RWPE1 (cell line): Measurements from ENCODE around the gene CAB39.

Source experiments
- CTCF ChIA-PET: fragments of 350-600 bp; sonication (Branson Sonifier 250); formaldehyde crosslinking; extraction: SDS; loops from one replicate; lab custom pipeline; 2021; lab: Yijun Ruan, JAX
- POLR2A ChIA-PET: fragments of 400-600 bp; formaldehyde crosslinking; extraction: SDS; loops from one replicate; lab custom pipeline; 2020; ENCODE audit warnings: antibody characterized with exemption; ENCODE audit not compliant: low non-redundant PET; lab: Yijun Ruan, JAX
- DNase-seq: peaks from one replicate; pipeline ENCODE4 v3.0.0; 2012; ENCODE audit warnings: low spot score
- H3K27ac ChIP-seq: fragments of 450-650 bp; 2 replicates; pipeline ENCODE4 v1.5.1; 2017
- CTCF ChIP-seq: fragments of 450-650 bp; conservative IDR thresholded peaks from 2 replicates; pipeline ENCODE4 v1.5.1; 2017; ENCODE audit warnings: low read depth, mild to moderate bottlenecking

CAB39 gene

GRCh38 chr2:230830428-230830827 is 117.8 kb downstream of the CAB39 start:
- ChIA-PET CTCF (no interaction called here), POLR2A (no interaction called here)
- no peak for TF ChIP-seq CTCF
- no peak overlapping the region for H3K27ac ChIP-seq
- DNase-seq, result no peak

- POLR2A ChIA-PET, result no interaction called here
- no peak for DNase-seq
- CTCF ChIA-PET, result interaction anchor here (1.7 kb wide), 1 partner anchor 16 kb away, joined by 5 read pairs; no protein-coding TSS in a partner anchor
- TF ChIP-seq CTCF, result no peak
- no peak overlapping the region for H3K27ac ChIP-seq
Measured at GRCh38 chr2:230840301-230840700, 127.7 kb downstream of the CAB39 start.

GRCh38 chr2:230842473-230842872 is 129.8 kb downstream of the CAB39 start:
- POLR2A ChIA-PET, result no interaction called here
- no peak for DNase-seq
- CTCF ChIA-PET, result no interaction called here
- no peak overlapping the region for H3K27ac ChIP-seq
- no peak for TF ChIP-seq CTCF

GRCh38 chr2:230843132-230843531 is 130.5 kb downstream of the CAB39 start:
- no peak for DNase-seq
- no peak for TF ChIP-seq CTCF
- POLR2A ChIA-PET, result no interaction called here
- H3K27ac ChIP-seq, result no peak overlapping the region
- CTCF ChIA-PET, result no interaction called here

GRCh38 chr2:230846360-230846759 is 133.7 kb downstream of the CAB39 start:
- TF ChIP-seq CTCF, result no peak
- no peak overlapping the region for H3K27ac ChIP-seq
- CTCF ChIA-PET, result interaction anchor here (0.7 to 0.9 kb wide), 2 partner anchors 45 to 79 kb away, joined by 3 read pairs; partner anchors contain the start of gene GPR55
- POLR2A ChIA-PET, result no interaction called here
- DNase-seq, result no peak

GRCh38 chr2:230847883-230848388 is 135.3 kb downstream of the CAB39 start:
- peak; percentile 75 for DNase-seq
- H3K27ac ChIP-seq, result no peak overlapping the region
- POLR2A ChIA-PET, result no interaction called here
- CTCF ChIA-PET, result interaction anchor here (0.6 to 1.1 kb wide), 8 partner anchors 15 to 665 kb away, joined by 3 to 5 read pairs (median 4); partner anchors contain the start of gene ITM2C
- TF ChIP-seq CTCF, result peak; percentile 85
